Esophagus squamous epithelium (tissue), 5 donors: ENCODE data around the gene PTPRD. TPM values are rescaled to one million over a fixed set of nuclear protein-coding genes. Genes with fewer than 3 reads are reported as not detected.

Experiments used
- DNase-seq: peaks from one replicate; lab custom pipeline; 2025; lab: John Stamatoyannopoulos, UW
- H3K27ac ChIP-seq, 4 donors: fragments of 200-600 bp; sonication (generic); one replicate each; pipeline ENCODE4 v1.5.1; 2016 to 2019; ENCODE audit warnings: mild to moderate bottlenecking in 1 of 4
- H3K27me3 ChIP-seq, 4 donors: fragments of 200-600 bp; sonication (generic); 1 replicate in 3 of 4; 2 replicates in 1 of 4; pipeline versions ENCODE4 v1.5.1 to v1.6.0; 2017 to 2021; ENCODE audit warnings: antibody characterized with exemption in 1 of 4
- H3K36me3 ChIP-seq, 3 donors: fragments of 200-600 bp; sonication (generic); one replicate each; pipeline ENCODE4 v1.5.1; 2016 to 2019
- H3K4me1 ChIP-seq, 3 donors: fragments of 200-600 bp; sonication (generic); one replicate each; pipeline ENCODE4 v1.5.1; 2017 to 2019
- H3K4me3 ChIP-seq, 4 donors: fragments of 200-600 bp; sonication (generic); 1 replicate in 3 of 4; 2 replicates in 1 of 4; pipeline ENCODE4 v1.5.1; 2016 to 2019; ENCODE audit warnings: mild to moderate bottlenecking in 2 of 4, moderate library complexity in 1 of 4
- H3K9me3 ChIP-seq, 3 donors: fragments of 200-600 bp; sonication (generic); one replicate each; pipeline ENCODE4 v1.5.1; 2016 to 2019
- POLR2A ChIP-seq, 4 donors: fragments of 450-650 bp; IDR thresholded peaks; one replicate each; pipeline ENCODE4 v1.6.1; 2017; ENCODE audit warnings: antibody characterized with exemption in 4 of 4, mild to moderate bottlenecking in 4 of 4, moderate library complexity in 3 of 4
- WGBS, 2 donors: methylation state at CpG; one replicate each; pipeline ENCODE4 v1.1.5; 2018; 5-methylcytosine and 5-hydroxymethylcytosine counted together
- intact Hi-C: fragments of 100-400 bp; cut with DNase I; formaldehyde crosslinking; loops from one replicate; pipeline ENCODE4 v1.15.0; 2022
- total RNA-seq, 4 donors: library from RNA; depleted of rRNA; stranded (reverse); fragments of >200 nt; gene quantifications; one replicate each; pipeline ENCODE4 v1.1.0, GENCODE V29; 2016
- TF ChIP-seq, protein P1 (sequence below), 6 experiments: fragments of 450-650 bp in 4 of 6; fragments of 200-600 bp in 2 of 6; sonication (generic) in 2 of 6; IDR thresholded peaks; one replicate each; pipeline ENCODE4 v1.5.1; 2016 to 2019; ENCODE audit warnings: antibody characterized with exemption in 6 of 6, mild to moderate bottlenecking in 4 of 6, moderate library complexity in 4 of 6
- donor health status: DM: yes; HTN: yes; CAD: no.

Gene PTPRD
- total RNA-seq, 4 donors from 2014 or later = 0.23 to 16.3 (median 6.6) TPM

- DNase-seq = no peak
- intact Hi-C loops = no loop called here
- no peak overlapping the region for H3K27ac ChIP-seq
- no peak overlapping the region for H3K4me3 ChIP-seq
- no peaks in the 10 kb centered on the region for H3K36me3 ChIP-seq
- WGBS, 2 donors = 37 to 52% methylated on average over 2 of the region's 2 CpGs
- no peak for TF ChIP-seq POLR2A (IDR thresholded peaks at IDR 0.05)
- no peaks in the 10 kb centered on the region for H3K4me1 ChIP-seq
- H3K27me3 ChIP-seq = no peaks in the 10 kb centered on the region
- H3K9me3 ChIP-seq = no peaks in the 10 kb centered on the region
Observed at GRCh38 chr9:8621416-8621815, 1991.4 kb downstream of the PTPRD start.

DNA sequence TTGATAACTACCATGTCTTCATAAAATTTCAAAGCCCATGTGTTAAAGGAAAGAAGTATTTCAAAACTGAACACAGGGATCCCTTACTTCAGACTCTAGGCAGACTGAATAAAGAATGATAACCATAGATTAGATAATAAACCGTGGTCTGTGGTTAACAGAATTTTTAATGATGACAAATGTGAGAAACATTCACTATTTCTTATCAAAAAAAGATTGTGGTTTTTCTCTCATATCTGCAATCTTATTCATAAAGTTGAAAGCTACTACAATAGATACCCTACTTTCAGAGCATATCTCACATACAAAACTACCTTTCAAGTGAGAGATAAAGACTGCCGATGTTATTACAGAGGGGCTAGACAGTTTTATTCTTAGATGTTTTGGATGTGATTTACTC lies 1996.4 kb downstream of the PTPRD start:
- Histone ChIP-seq H3K27me3 (no peaks in the 10 kb centered on the region), H3K4me1 (peaks cover 0 to 5% (median 0%) of the 10 kb centered on the region in 3 donors), H3K36me3 (no peaks in the 10 kb centered on the region), H3K9me3 (no peaks in the 10 kb centered on the region), H3K4me3 (no peak overlapping the region), H3K27ac (no peak overlapping the region)
- DNase-seq = no peak
- 55 to 68% methylated on average over 2 of the region's 2 CpGs for WGBS, 2 donors
- intact Hi-C loops = no loop called here
- no peak for TF ChIP-seq POLR2A (IDR thresholded peaks at IDR 0.05)
- TF ChIP-seq, protein P1, sequence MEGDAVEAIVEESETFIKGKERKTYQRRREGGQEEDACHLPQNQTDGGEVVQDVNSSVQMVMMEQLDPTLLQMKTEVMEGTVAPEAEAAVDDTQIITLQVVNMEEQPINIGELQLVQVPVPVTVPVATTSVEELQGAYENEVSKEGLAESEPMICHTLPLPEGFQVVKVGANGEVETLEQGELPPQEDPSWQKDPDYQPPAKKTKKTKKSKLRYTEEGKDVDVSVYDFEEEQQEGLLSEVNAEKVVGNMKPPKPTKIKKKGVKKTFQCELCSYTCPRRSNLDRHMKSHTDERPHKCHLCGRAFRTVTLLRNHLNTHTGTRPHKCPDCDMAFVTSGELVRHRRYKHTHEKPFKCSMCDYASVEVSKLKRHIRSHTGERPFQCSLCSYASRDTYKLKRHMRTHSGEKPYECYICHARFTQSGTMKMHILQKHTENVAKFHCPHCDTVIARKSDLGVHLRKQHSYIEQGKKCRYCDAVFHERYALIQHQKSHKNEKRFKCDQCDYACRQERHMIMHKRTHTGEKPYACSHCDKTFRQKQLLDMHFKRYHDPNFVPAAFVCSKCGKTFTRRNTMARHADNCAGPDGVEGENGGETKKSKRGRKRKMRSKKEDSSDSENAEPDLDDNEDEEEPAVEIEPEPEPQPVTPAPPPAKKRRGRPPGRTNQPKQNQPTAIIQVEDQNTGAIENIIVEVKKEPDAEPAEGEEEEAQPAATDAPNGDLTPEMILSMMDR (IDR thresholded peaks at IDR 0.05) = no peak

GRCh38 chr9:8614926-8615440 lies 1997.8 kb downstream of the PTPRD start:
- no peak overlapping the region for H3K27ac ChIP-seq
- WGBS, 2 donors = 76 to 95% methylated on average over 3 of the region's 3 CpGs
- intact Hi-C loops = no loop called here
- peaks cover 0 to 5% (median 0%) of the 10 kb centered on the region in 3 donors for H3K4me1 ChIP-seq
- no peak overlapping the region for H3K4me3 ChIP-seq
- H3K27me3 ChIP-seq = no peaks in the 10 kb centered on the region
- no peaks in the 10 kb centered on the region for H3K9me3 ChIP-seq
- no peak for DNase-seq
- no peak for TF ChIP-seq POLR2A (IDR thresholded peaks at IDR 0.05)
- no peaks in the 10 kb centered on the region for H3K36me3 ChIP-seq

- no peak overlapping the region for H3K27ac ChIP-seq
- H3K27me3 ChIP-seq = no peaks in the 10 kb centered on the region
- whole genome bisulfite sequencing, 2 donors = 22 to 36% methylated on average over 1 of the region's 1 CpG
- DNase-seq = no peak
- intact Hi-C loops = no loop called here
- no peak for TF ChIP-seq POLR2A (IDR thresholded peaks at IDR 0.05)
- TF ChIP-seq, protein P1 (IDR thresholded peaks at IDR 0.05) = no peak
- no peak overlapping the region for H3K4me3 ChIP-seq
- peaks cover 0 to 5% (median 0%) of the 10 kb centered on the region in 3 donors for H3K4me1 ChIP-seq
- no peaks in the 10 kb centered on the region for H3K36me3 ChIP-seq
- H3K9me3 ChIP-seq = no peaks in the 10 kb centered on the region
Observed at GRCh38 chr9:8613346-8613825, 1999.4 kb downstream of the PTPRD start.

GRCh38 chr9:8611153-8611552 lies 2001.6 kb downstream of the PTPRD start:
- WGBS, 2 donors = 91% methylated on average over 3 of the region's 3 CpGs
- Histone ChIP-seq H3K4me3 (no peak overlapping the region), H3K27me3 (no peaks in the 10 kb centered on the region), H3K36me3 (no peaks in the 10 kb centered on the region), H3K27ac (no peak overlapping the region), H3K4me1 (peaks cover 0 to 5% (median 0%) of the 10 kb centered on the region in 3 donors), H3K9me3 (no peaks in the 10 kb centered on the region)
- no peak for DNase-seq
- no peak for TF ChIP-seq POLR2A (IDR thresholded peaks at IDR 0.05)
- TF ChIP-seq, protein P1 (IDR thresholded peaks at IDR 0.05) = no peak
- intact Hi-C loops = no loop called here

DNA sequence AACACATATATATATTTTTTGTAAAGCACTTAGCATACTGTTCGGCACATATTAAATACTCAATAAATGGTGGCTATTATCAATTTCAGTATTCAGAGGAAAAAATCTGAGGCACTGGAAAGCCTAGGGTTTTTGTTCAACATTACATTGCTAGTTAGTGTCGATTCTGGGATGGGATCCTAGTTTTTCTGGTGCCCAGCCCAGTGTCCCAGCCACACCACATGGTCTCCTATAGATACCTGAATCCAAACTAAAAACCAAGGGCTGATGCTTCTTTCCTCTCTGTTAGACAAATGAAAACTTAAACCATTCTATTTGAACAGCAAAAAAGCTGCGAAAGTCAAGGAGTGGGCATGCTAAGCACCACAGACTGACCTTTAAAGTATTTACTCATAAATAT lies 2002.5 kb downstream of the PTPRD start:
- H3K9me3 ChIP-seq = no peaks in the 10 kb centered on the region
- no peak overlapping the region for H3K4me3 ChIP-seq
- 83 to 89% methylated on average over 3 of the region's 3 CpGs for WGBS, 2 donors
- intact Hi-C loops = no loop called here
- no peaks in the 10 kb centered on the region for H3K36me3 ChIP-seq
- DNase-seq = no peak
- H3K27ac ChIP-seq = no peak overlapping the region
- no peak for TF ChIP-seq POLR2A (IDR thresholded peaks at IDR 0.05)
- TF ChIP-seq, protein P1 (IDR thresholded peaks at IDR 0.05) = no peak
- no peaks in the 10 kb centered on the region for H3K27me3 ChIP-seq
- H3K4me1 ChIP-seq = peaks cover 0 to 5% (median 0%) of the 10 kb centered on the region in 3 donors
